Putamen (tissue), 1 donor: ENCODE data around the gene SLC26A11.

Experiments
- DNase-seq: peaks from one replicate; pipeline ENCODE4 v3.0.0-alpha.2; 2016; ENCODE audit warnings: low spot score

Gene SLC26A11

DNA sequence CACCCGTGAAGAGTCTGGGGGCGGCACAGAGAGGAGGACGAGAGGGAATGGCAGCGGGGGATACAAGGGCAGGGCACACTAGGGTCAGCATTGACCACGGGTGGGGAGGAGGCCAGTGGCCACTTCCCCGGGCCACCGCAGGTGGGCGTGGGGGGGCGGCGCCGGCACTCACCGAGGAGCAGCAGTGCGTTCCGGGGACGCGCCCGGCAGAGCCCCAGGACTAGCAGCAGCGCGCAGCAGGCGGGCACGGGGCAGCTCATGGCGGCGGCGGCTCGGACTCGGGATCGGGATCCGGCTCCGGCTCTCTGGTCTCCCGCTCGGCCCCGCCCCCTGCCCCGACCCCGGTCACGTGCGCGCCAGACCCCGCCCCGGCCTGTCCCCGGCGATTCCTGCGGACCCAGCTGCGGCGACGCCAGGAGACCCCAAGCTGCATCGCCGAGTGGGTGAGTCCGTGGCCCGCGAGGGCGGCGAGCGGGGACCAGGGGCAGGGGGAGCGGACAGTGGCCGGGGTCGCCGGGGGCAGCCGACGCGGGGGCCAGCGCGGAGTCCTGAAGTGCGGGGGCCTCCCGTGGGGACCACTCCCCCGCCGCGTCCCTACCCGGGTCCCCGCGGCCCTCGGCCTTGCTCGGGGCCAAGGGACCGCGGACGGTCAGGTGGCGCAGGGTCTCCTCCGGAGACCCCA lies at the start of gene SLC26A11, which contains the start of gene SGSH:
Gene SLC26A11 (plus strand): TSS at position 374 of the 682 bp plus-strand sequence. CDS start 1,134 bp downstream, outside the sequence.
Gene SGSH (minus strand): TSS at position 280 of the 682 bp plus-strand sequence. CDS start 20 bp downstream, at position 260.
- peak; percentile 37 for DNase-seq

- DNase-seq: no peak
Measured at GRCh38 chr17:80171681-80172080, 48.5 kb upstream of the SLC26A11 start.

- no peak for DNase-seq
Measured at GRCh38 chr17:80173126-80173525, 47.1 kb upstream of the SLC26A11 start.

- no peak for DNase-seq
Measured at GRCh38 chr17:80173916-80174315, 46.3 kb upstream of the SLC26A11 start.

DNA sequence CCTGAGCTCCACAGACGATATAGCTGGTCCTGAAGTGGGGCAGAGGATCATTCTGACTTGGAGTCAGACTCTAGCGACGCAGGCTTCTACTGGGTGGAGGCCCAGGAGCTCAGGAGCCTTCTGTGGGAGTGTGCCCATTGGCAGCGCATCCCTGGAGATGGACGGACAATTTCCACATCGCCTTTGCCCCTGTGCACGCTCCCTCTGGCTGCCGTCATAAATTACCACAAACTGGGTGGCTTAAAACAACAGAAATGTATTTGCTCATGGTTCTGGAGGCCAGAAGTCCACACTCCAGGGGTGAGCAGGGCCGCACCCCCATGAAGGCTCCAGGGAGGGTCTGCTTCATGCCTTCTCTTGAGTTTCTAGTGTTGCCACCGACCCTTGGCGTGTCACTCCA lies 43.5 kb upstream of the SLC26A11 start:
- DNase-seq: no peak

DNA sequence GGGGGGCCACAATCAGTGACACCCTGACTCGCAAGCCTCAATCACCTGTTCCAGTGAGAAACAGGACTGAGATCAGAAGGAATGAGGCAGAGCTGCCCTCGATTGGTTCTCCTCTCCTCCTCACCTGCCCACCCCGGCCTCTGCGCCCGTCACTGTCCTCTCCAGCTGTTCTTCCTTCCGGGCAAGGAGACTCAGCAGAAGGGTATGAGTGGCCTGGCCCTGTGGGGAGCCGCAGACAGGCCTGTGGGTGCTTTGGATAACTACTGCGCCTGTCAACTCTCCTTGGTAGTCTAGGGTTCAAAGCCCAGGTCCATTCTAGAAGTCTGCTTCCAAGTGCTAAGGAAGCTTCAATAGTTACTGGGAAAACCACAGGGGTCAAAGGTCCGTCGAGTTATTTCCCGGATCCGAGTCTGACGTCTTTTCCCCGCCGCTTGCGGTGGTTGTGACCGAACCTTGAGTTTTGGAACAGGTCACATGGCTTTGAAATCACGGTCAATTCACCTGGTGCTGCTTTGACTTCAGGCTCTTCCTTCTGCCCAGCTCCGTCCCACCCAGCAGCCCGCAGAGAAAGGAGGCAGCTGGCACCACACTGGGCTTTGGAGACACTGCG lies 42.1 kb upstream of the SLC26A11 start:
- no peak for DNase-seq

DNA sequence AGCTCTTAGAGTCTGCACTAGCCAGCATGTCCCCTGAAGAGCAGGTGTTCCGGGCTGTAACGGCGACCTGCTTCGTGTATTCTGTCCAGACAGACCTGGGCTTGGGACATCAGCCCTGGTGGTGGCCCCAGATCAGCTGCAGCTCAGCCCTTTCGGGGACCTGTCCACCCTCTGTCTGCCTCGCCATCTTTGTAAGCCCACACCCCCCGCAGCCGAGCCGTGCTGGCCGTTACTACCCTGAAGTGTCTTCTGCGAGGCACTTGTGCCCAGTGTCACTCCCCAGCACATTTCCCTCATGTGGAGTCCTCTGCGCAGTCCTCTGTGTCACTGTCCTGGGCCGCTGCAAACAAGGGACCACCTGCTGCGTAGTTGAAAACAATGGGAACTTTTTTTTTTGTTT lies 40.0 kb upstream of the SLC26A11 start:
- DNase-seq: no peak

DNA sequence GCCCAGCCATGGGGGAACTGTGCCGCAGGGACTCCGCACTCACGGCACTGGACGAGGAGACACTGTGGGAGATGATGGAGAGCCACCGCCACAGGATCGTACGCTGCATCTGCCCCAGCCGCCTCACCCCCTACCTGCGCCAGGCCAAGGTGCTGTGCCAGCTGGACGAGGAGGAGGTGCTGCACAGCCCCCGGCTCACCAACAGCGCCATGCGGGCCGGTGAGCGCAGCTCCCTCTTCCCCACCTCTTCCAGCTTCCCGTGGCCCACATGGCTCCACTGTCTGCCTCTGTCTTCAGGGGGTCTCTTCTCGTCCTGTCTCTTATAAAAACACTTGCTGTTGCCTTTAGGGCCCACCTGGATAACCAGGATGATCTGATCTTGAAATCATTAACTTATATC lies 38.8 kb upstream of the SLC26A11 start:
- DNase-seq: no peak

DNA sequence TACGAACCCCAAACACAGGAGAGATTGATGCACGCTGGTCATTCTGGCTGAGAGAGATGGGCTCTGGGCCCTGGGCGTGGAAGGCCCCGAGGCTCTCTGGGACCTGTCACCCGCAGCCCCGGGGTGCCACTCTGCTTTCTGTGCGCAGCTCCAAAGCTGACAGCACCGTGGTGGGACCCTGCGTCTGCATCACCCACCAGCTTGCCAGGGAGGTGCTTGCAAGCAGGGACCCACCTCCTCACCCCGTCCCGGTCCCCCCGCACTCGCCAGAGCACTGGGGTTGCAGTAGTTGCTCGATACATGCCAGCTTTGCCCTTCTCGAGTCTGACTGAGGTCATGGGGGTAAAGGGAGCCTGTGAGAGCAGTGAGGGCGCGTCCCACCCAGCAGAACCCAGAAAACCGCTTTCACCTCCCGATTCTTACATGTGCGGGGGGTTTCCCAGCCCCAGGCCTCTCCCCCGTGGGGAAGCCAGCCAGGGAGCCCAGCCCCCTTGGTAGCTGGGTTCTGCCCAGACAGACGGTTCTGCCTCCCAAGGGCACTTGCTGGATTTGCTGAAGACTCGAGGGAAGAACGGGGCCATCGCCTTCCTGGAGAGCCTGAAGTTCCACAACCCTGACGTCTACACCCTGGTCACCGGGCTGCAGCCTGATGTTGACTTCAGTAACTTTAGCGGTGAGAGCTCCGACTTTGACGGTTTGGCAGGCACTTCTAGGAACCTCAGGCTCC lies 37.9 kb upstream of the SLC26A11 start:
- no peak for DNase-seq

DNA sequence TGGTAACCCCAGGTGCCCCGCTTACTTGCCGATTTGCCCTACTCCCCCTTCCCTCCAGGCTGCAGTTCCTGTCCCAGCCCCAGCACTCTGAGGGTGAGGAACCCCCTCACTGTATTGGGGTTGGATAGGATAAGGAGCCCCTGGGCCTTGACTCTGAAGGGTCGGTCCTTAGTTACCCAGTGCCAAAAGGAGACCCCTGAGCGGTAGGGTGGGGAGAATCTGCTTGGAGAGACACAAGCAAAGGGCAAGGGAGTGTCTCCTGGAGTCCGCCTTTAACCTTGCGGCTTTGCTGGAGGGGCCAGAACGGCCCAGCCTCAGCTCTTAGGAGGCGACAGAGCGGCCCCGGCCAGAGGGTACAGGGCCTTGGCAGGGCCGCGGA lies 37.4 kb upstream of the SLC26A11 start:
- no peak for DNase-seq

DNA sequence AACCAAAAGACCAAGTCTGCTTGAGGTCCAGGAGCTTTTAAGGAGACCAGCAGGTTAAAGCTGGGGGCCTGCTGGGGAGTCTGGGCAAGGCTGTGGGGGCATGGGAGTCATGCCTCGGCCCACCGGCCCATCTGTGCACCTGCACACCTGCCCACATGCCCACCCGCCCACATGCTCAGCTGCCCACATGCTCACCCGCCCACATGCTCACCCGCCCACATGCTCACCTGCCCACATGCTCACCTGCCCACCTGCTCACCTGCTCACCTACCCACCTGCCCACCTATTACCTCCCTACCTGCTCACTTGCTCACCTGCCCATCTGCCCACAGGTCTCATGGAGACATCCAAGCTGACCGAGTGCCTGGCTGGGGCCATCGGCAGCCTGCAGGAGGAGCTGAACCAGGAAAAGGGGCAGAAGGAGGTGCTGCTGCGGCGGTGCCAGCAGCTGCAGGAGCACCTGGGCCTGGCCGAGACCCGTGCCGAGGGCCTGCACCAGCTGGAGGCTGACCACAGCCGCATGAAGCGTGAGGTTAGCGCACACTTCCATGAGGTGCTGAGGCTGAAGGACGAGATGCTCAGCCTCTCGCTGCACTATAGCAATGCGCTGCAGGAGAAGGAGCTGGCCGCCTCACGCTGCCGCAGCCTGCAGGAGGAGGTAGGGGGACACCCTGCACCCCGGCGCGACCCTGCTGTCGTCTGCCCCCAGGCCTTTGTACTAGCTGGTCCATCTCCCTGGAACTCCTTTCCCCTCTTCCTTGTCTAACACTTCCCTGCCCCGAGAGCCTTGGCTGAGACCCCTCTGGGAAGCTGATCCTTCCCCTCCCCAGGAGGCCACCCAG lies 36.4 kb upstream of the SLC26A11 start:
- DNase-seq: no peak

DNA sequence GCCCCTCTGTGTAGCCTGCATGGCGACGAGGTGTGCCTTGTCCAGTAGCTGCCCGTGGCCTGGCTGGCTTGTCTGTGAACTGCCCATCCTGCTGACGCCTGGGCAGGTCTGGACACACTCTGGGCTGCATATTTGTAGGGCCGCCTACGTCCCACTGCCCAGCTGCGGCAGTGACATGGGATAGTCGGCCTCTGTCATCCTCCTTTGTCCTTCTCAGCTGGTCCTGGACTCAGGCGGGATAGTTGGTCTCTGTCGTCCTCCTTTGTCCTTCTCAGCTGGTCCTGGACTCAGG lies 35.9 kb upstream of the SLC26A11 start:
- no peak for DNase-seq

DNA sequence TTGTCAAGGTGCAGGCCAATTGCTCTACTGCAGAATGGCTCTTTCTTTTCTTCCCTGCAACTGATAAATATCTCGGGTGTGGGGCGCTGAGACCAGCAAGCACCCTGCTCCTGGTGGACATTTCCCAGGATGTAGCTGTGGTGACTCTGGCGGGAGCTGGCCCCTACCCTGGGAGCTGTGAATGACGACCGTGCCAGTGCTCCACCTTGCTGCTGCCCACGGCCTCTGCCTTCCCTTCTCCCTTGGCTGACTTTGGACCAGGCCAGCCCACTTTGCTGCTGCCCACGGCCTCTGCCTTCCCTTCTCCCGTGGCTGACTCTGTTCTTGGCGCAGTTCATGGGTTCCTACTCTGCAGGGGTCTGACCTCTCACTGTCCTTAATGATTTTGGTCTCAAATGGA lies 34.3 kb upstream of the SLC26A11 start:
- no peak for DNase-seq

- no peak for DNase-seq
Measured at GRCh38 chr17:80187090-80187489, 33.1 kb upstream of the SLC26A11 start.

DNA sequence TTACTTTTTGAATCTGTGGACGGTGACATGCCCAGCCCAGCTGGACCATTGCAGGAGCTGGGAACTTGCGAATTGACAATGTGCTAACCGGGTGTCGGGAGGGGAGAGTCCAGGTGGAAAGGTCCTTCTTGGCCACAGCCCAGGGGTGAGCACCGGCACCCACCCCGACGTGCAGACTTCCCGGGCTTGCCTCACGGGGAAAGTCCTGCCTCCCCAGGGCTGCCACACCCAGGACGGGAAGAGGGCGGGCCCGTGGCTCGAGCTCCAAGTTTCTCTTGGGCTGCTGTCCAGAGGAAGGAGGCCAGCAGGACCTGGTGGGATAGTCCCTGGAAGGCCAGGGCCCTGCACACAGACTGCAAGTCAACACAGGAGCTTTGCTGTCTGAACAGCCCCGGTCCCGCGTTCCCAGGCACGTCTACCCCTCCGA lies 32.7 kb upstream of the SLC26A11 start:
- DNase-seq: no peak

DNA sequence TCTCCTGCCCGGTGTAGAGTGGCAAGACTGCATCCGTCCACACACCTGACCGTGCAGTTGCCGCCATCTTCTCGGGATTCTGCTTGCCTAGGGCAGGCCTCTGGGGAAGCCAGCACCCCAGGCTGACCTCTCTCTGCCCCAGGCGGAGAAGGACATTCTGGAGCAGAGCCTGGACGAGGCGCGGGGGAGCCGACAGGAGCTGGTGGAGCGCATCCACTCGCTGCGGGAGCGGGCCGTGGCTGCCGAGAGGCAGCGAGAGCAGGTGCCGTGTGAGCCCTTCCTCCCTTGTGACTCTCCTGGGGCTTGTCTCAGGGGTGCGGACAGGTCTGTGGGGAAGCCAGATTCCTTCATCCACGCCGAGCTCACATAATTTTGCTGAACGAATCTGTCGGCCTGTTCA lies 30.6 kb upstream of the SLC26A11 start:
- no peak for DNase-seq

- no peak for DNase-seq
Measured at GRCh38 chr17:80190716-80191115, 29.5 kb upstream of the SLC26A11 start.

DNA sequence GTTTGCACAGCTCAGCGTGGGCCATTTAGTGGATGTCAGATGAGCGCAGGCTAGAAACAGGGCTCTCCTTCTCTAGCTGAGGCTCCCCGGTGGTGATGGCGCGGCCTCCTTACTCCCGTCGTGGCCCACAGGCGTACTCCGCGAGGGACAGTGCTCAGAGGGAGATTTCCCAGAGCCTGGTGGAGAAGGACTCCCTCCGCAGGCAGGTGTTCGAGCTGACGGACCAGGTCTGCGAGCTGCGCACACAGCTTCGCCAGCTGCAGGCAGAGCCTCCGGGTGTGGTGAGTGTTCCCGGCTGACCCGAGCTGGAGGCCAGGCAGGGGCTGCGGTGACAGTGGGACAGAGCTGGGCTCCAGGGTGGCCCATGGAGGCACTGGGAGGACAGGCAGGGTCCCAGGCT lies 29.0 kb upstream of the SLC26A11 start:
- DNase-seq: no peak

DNA sequence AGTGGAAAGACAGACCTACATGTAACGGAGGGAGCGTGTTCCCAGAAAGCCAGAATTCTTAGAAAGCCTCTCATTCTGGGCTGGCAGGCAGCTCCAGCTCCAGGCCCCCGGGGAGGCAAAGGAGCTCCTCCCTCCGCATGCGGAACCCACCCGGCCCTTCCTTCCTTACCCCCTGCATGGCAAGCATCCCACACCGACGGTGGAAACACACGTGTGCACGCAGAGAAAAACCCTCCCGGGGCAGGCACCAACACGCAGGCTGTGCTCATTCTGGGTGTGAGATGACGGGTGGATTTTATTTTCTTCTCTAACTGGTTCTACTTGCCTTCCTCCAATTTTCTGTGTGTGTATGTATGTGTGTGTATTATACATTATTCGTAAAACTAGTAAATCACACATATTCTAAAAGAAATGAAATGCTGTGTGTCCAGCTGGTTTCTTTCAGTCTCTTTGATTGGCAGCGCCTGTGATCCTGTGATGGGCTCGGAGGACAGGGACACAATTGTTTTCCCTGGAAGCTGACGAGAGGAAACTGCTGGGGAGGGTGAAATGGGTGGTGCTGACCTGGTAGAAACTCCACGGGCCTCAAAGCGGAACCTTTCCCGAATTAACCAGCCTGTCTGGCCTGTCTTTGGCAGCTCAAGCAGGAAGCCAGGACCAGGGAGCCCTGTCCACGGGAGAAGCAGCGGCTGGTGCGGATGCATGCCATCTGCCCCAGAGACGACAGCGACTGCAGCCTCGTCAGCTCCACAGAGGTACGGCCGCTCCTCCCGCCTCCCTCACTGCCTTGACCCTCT lies 28.2 kb upstream of the SLC26A11 start:
- peak; percentile 71 for DNase-seq

- no peak for DNase-seq
Measured at GRCh38 chr17:80195141-80195540, 25.1 kb upstream of the SLC26A11 start.

DNA sequence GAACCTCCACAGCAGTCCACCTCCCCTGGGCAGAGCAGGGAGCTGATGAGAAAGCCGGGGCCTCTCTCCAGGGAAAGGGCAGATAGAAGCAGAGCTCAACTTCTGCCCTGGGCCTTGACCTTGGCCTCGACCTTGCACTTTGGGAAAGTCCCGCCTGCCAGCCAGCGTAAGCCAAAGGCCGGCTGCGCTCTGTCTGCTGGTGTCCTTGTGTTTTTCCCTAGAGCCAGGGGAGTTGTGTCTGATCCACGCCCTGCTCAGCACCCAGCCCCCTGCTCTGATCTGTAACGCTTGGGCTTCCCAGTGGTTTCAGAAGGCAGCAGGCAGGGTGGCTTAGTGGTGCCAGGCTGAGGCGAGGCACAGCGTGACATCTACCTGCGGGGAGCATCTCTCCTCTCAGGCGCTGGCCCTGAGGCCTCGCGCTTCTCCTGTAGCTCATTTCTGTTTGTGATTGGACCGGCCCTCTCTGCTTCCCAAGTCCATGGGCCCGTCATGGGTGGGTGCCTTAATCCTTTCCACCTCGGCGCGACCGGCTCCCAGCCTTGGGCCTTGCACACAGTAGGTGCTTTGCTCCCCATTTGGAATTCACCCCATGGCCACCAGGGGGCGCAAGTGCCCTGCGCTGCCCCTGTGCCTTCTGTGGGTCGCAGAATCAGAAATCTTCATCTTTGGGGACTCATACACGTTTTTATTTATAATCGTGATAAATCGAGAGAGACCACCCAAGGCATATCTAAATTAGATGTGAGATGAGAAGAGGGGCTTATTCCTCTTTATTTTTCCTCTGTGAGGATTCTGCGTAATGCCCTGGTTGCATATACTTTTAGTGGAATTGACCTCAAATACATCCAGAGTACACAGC lies 24.3 kb upstream of the SLC26A11 start:
- DNase-seq: no peak
